ENCODE measurements around the gene PDE8B.

The PDE8B gene

DNA sequence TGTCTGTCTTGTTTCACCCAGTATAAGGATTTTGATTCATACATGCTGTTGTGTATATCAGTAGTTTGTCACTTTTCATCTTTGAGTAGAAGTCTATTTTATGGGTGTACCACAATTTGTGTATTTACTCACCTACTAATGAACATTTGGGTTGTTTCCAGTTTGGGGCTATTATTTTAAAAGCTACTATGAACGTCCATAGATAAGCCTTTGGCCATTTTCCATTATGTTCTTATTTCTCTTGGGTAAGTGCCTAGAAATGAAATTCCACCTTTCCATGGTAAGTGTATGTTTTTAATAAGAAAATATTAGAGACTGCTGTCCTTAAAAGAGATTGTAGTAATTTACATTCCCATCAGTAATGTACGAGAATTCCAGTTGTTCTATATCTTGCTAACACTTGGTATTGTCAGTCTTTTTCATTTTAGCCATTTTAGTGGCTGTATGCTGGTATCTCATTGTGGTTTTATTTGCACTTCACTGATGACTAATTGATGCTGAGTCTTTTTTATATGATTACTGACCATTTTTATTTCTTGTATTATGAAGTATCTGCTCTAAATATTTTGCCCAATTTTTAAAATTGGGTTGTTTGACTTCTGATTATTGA, 17.9 kb upstream of the PDE8B start:
- H3K4me3 ChIP-seq (ENCODE audit: control insufficient read depth in 1 of 7, extremely low read depth in 1 of 7, insufficient read depth in 4 of 7, low read depth in 2 of 7, low read length in 6 of 7): no peak overlapping the region
- CTCF ChIA-PET: no interaction called here
- no peaks in the 10 kb centered on the region for H3K27me3 ChIP-seq (replicated peaks in 2 of 5; ENCODE audit: control insufficient read depth in 4 of 5, insufficient read depth in 5 of 5, low read length in 4 of 5)
- WGBS (ENCODE audit: insufficient coverage): no CpG with 5 or more reads among the region's 2 CpGs
- peaks cover 0 to 2% (median 0%) of the 10 kb centered on the region in 5 experiments for H3K9me3 ChIP-seq (ENCODE audit: control extremely low read depth in 1 of 5, control insufficient read depth in 4 of 5, insufficient read depth in 2 of 5, low read depth in 1 of 5, low read length in 4 of 5)
- no peaks in the 10 kb centered on the region for H3K4me1 ChIP-seq (ENCODE audit: control extremely low read depth in 1 of 4, control insufficient read depth in 4 of 4, insufficient read depth in 4 of 4, low read length in 3 of 4)
- no peaks in the 10 kb centered on the region for H3K36me3 ChIP-seq (ENCODE audit: control insufficient read depth in 4 of 4, insufficient read depth in 4 of 4, low read length in 3 of 4)
- no peak overlapping the region for H3K27ac ChIP-seq (ENCODE audit: insufficient read depth in 1 of 2, low read depth in 1 of 2, low read length in 2 of 2, poor library complexity in 1 of 2, severe bottlenecking in 2 of 2)
- POLR2A ChIA-PET: no interaction called here
- no peak for DNase-seq

DNA sequence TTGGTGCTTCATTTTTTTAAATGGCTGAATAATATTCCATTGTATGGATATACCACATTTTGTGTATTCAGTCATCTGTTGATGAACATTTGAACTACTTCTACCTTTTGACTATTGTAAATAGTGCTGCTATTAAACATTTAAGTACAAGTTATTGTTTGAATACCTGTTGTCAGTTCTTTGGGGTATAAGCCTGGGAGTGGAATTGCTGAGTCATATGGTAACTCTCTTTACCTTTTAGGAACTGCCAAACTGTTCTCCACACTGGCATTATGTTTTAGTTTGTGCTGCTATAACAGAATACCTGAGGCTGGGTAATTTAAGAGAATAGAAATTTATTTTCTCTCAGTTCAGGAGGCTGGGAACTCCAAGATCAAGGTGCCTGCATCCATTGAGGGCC, 15.7 kb upstream of the PDE8B start:
- H3K4me1 ChIP-seq (ENCODE audit: control extremely low read depth in 1 of 4, control insufficient read depth in 4 of 4, insufficient read depth in 4 of 4, low read length in 3 of 4): no peaks in the 10 kb centered on the region
- CTCF ChIA-PET: no interaction called here

GRCh38 chr5:77197840-77198554, 12.5 kb upstream of the PDE8B start:
- Histone ChIP-seq H3K27ac (ENCODE audit: insufficient read depth in 1 of 2, low read depth in 1 of 2, low read length in 2 of 2, poor library complexity in 1 of 2, severe bottlenecking in 2 of 2) (no peak overlapping the region), H3K27me3 (replicated peaks in 2 of 5; ENCODE audit: control insufficient read depth in 4 of 5, insufficient read depth in 5 of 5, low read length in 4 of 5) (no peaks in the 10 kb centered on the region), H3K4me1 (ENCODE audit: control extremely low read depth in 1 of 4, control insufficient read depth in 4 of 4, insufficient read depth in 4 of 4, low read length in 3 of 4) (no peaks in the 10 kb centered on the region), H3K36me3 (ENCODE audit: control insufficient read depth in 4 of 4, insufficient read depth in 4 of 4, low read length in 3 of 4) (no peaks in the 10 kb centered on the region), H3K4me3 (ENCODE audit: control insufficient read depth in 1 of 7, extremely low read depth in 1 of 7, insufficient read depth in 4 of 7, low read depth in 2 of 7, low read length in 6 of 7) (no peak overlapping the region), H3K9me3 (ENCODE audit: control extremely low read depth in 1 of 5, control insufficient read depth in 4 of 5, insufficient read depth in 2 of 5, low read depth in 1 of 5, low read length in 4 of 5) (peaks cover 0 to 15% (median 5%) of the 10 kb centered on the region in 5 experiments)
- DNase-seq: no peak
- ChIA-PET CTCF (no interaction called here), POLR2A (no interaction called here)
- 0% methylated on average over 1 of the region's 2 CpGs for WGBS (ENCODE audit: insufficient coverage)

More for the DNA sequence above, 15.7 kb upstream of the PDE8B start:
- Histone ChIP-seq H3K27me3 (replicated peaks in 2 of 5; ENCODE audit: control insufficient read depth in 4 of 5, insufficient read depth in 5 of 5, low read length in 4 of 5) (no peaks in the 10 kb centered on the region), H3K27ac (ENCODE audit: insufficient read depth in 1 of 2, low read depth in 1 of 2, low read length in 2 of 2, poor library complexity in 1 of 2, severe bottlenecking in 2 of 2) (no peak overlapping the region), H3K4me3 (ENCODE audit: control insufficient read depth in 1 of 7, extremely low read depth in 1 of 7, insufficient read depth in 4 of 7, low read depth in 2 of 7, low read length in 6 of 7) (no peak overlapping the region), H3K9me3 (ENCODE audit: control extremely low read depth in 1 of 5, control insufficient read depth in 4 of 5, insufficient read depth in 2 of 5, low read depth in 1 of 5, low read length in 4 of 5) (peaks cover 0 to 15% (median 5%) of the 10 kb centered on the region in 5 experiments), H3K36me3 (ENCODE audit: control insufficient read depth in 4 of 4, insufficient read depth in 4 of 4, low read length in 3 of 4) (no peaks in the 10 kb centered on the region)
- POLR2A ChIA-PET: no interaction called here
- DNase-seq: no peak

DNA sequence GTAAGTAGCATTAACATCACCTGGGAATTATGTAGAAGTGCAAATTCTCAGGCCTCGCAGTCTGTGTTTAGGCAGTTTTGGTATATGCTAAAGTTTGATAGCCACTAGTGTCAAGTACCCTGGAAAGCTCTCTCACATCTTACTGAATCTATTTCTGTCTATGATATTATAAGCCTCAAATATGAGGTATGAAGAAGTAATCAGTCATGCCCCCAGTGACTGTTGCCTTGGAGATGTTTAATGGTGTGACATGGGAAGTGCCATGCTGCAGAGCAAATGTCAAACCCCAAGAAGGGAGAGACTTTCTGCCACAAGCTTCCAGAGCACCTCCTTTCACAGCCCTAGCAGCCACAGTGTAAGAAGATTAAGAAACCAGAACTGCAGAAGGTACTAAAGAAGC, 9.8 kb upstream of the PDE8B start:
- H3K4me3 ChIP-seq (ENCODE audit: control insufficient read depth in 1 of 7, extremely low read depth in 1 of 7, insufficient read depth in 4 of 7, low read depth in 2 of 7, low read length in 6 of 7): no peak overlapping the region
- H3K27ac ChIP-seq (ENCODE audit: insufficient read depth in 1 of 2, low read depth in 1 of 2, low read length in 2 of 2, poor library complexity in 1 of 2, severe bottlenecking in 2 of 2): no peak overlapping the region
- no peaks in the 10 kb centered on the region for H3K27me3 ChIP-seq (replicated peaks in 2 of 5; ENCODE audit: control insufficient read depth in 4 of 5, insufficient read depth in 5 of 5, low read length in 4 of 5)
- POLR2A ChIA-PET: no interaction called here
- H3K4me1 ChIP-seq (ENCODE audit: control extremely low read depth in 1 of 4, control insufficient read depth in 4 of 4, insufficient read depth in 4 of 4, low read length in 3 of 4): no peaks in the 10 kb centered on the region
- WGBS (ENCODE audit: insufficient coverage): no CpG with 5 or more reads among the region's 1 CpG
- H3K36me3 ChIP-seq (ENCODE audit: control insufficient read depth in 4 of 4, insufficient read depth in 4 of 4, low read length in 3 of 4): no peaks in the 10 kb centered on the region
- CTCF ChIA-PET: no interaction called here
- peaks cover 0 to 12% (median 5%) of the 10 kb centered on the region in 5 experiments for H3K9me3 ChIP-seq (ENCODE audit: control extremely low read depth in 1 of 5, control insufficient read depth in 4 of 5, insufficient read depth in 2 of 5, low read depth in 1 of 5, low read length in 4 of 5)
- DNase-seq: no peak

- ChIA-PET POLR2A (no interaction called here), CTCF (no interaction called here)
- no peaks in the 10 kb centered on the region for H3K4me1 ChIP-seq (ENCODE audit: control extremely low read depth in 1 of 4, control insufficient read depth in 4 of 4, insufficient read depth in 4 of 4, low read length in 3 of 4)
- H3K36me3 ChIP-seq (ENCODE audit: control insufficient read depth in 4 of 4, insufficient read depth in 4 of 4, low read length in 3 of 4): no peaks in the 10 kb centered on the region
- DNase-seq: no peak
- no peaks in the 10 kb centered on the region for H3K27me3 ChIP-seq (replicated peaks in 2 of 5; ENCODE audit: control insufficient read depth in 4 of 5, insufficient read depth in 5 of 5, low read length in 4 of 5)
- H3K4me3 ChIP-seq (ENCODE audit: control insufficient read depth in 1 of 7, extremely low read depth in 1 of 7, insufficient read depth in 4 of 7, low read depth in 2 of 7, low read length in 6 of 7): no peak overlapping the region
- no peak overlapping the region for H3K27ac ChIP-seq (ENCODE audit: insufficient read depth in 1 of 2, low read depth in 1 of 2, low read length in 2 of 2, poor library complexity in 1 of 2, severe bottlenecking in 2 of 2)
- peaks cover 0 to 12% (median 5%) of the 10 kb centered on the region in 5 experiments for H3K9me3 ChIP-seq (ENCODE audit: control extremely low read depth in 1 of 5, control insufficient read depth in 4 of 5, insufficient read depth in 2 of 5, low read depth in 1 of 5, low read length in 4 of 5)
These were observed 8.3 kb upstream of the PDE8B start for GRCh38 chr5:77202145-77202544.

DNA sequence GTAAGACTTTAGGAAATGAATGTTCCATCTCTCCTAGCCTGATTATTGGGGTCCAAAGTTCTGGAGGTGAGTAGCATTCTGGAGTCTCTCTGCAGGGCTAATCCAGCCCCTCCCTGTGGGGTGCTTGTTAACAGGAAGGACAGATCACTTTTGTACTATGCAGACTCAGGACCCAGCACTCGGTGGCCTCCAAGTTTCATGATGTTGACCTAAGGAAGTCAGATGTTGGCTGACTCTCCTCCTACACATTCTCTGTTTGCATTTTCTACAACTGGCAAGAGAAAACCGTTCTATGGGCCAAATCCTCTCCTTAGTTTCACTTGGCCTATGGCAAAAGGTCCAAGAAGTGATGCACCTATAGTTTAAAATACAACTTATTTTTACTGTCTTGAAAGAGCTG, 5.5 kb upstream of the PDE8B start:
- no peak overlapping the region for H3K27ac ChIP-seq (ENCODE audit: insufficient read depth in 1 of 2, low read depth in 1 of 2, low read length in 2 of 2, poor library complexity in 1 of 2, severe bottlenecking in 2 of 2)
- no peaks in the 10 kb centered on the region for H3K36me3 ChIP-seq (ENCODE audit: control insufficient read depth in 4 of 4, insufficient read depth in 4 of 4, low read length in 3 of 4)
- peaks cover 0 to 2% (median 0%) of the 10 kb centered on the region in 4 experiments for H3K4me1 ChIP-seq (ENCODE audit: control extremely low read depth in 1 of 4, control insufficient read depth in 4 of 4, insufficient read depth in 4 of 4, low read length in 3 of 4)
- DNase-seq: no peak
- WGBS (ENCODE audit: insufficient coverage): 95% methylated on average over 2 of the region's 2 CpGs
- no peaks in the 10 kb centered on the region for H3K9me3 ChIP-seq (ENCODE audit: control extremely low read depth in 1 of 5, control insufficient read depth in 4 of 5, insufficient read depth in 2 of 5, low read depth in 1 of 5, low read length in 4 of 5)
- CTCF ChIA-PET: interaction anchor here (0.6 kb wide), 1 partner anchor 1063 kb away, joined by 3 read pairs; no protein-coding TSS in a partner anchor
- POLR2A ChIA-PET: no interaction called here
- H3K27me3 ChIP-seq (replicated peaks in 2 of 5; ENCODE audit: control insufficient read depth in 4 of 5, insufficient read depth in 5 of 5, low read length in 4 of 5): peaks cover 0 to 11% (median 5%) of the 10 kb centered on the region in 5 experiments
- no peak overlapping the region for H3K4me3 ChIP-seq (ENCODE audit: control insufficient read depth in 1 of 7, extremely low read depth in 1 of 7, insufficient read depth in 4 of 7, low read depth in 2 of 7, low read length in 6 of 7)

- Histone ChIP-seq H3K36me3 (ENCODE audit: control insufficient read depth in 4 of 4, insufficient read depth in 4 of 4, low read length in 3 of 4) (no peaks in the 10 kb centered on the region), H3K4me3 (ENCODE audit: control insufficient read depth in 1 of 7, extremely low read depth in 1 of 7, insufficient read depth in 4 of 7, low read depth in 2 of 7, low read length in 6 of 7) (no peak overlapping the region), H3K27me3 (replicated peaks in 2 of 5; ENCODE audit: control insufficient read depth in 4 of 5, insufficient read depth in 5 of 5, low read length in 4 of 5) (peaks cover 9 to 37% (median 15%) of the 10 kb centered on the region in 5 experiments), H3K9me3 (ENCODE audit: control extremely low read depth in 1 of 5, control insufficient read depth in 4 of 5, insufficient read depth in 2 of 5, low read depth in 1 of 5, low read length in 4 of 5) (no peaks in the 10 kb centered on the region), H3K4me1 (ENCODE audit: control extremely low read depth in 1 of 4, control insufficient read depth in 4 of 4, insufficient read depth in 4 of 4, low read length in 3 of 4) (peaks cover 5 to 17% (median 13%) of the 10 kb centered on the region in 4 experiments), H3K27ac (ENCODE audit: insufficient read depth in 1 of 2, low read depth in 1 of 2, low read length in 2 of 2, poor library complexity in 1 of 2, severe bottlenecking in 2 of 2) (no peak overlapping the region)
- no peak for DNase-seq
- CTCF ChIA-PET: interaction anchor here (1.3 kb wide), 3 partner anchors 9 to 66 kb away, joined by 3 to 4 read pairs (median 3); no protein-coding TSS in a partner anchor
- POLR2A ChIA-PET: interaction anchor here (0.6 kb wide), 1 partner anchor 454 kb away, joined by 3 read pairs; no protein-coding TSS in a partner anchor
- WGBS (ENCODE audit: insufficient coverage): no CpG with 5 or more reads among the region's 1 CpG
These were observed 1.8 kb upstream of the PDE8B start for GRCh38 chr5:77208507-77209163.

Data from common myeloid progenitor, CD34-positive (primary cell).